CD14-positive monocyte (primary cell): Measurements from ENCODE around the gene CHID1. TPM values are rescaled to one million over a fixed set of nuclear protein-coding genes. Genes with fewer than 3 reads are reported as not detected.

ENCODE experiments used
- DNase-seq, 3 donors: peaks; one replicate each; pipeline ENCODE4 v3.0.0-alpha.2; 2011 to 2022
- H2AFZ ChIP-seq: 2 replicates; pipeline ENCODE4 v1.6.0; 2012; ENCODE audit warnings: mild to moderate bottlenecking, low read depth, low read length, inconsistent platforms; ENCODE audit not compliant: insufficient read depth, poor library complexity, severe bottlenecking
- H3K27ac ChIP-seq, 2 donors: 1 replicate in 1 of 2; 2 replicates in 1 of 2; pipeline ENCODE4 v1.5.1; 2012 to 2013; ENCODE audit warnings: low read length in 2 of 2, control low read depth in 1 of 2, inconsistent platforms in 1 of 2, low read depth in 1 of 2, mild to moderate bottlenecking in 1 of 2
- H3K27me3 ChIP-seq, 2 donors: one replicate each; pipeline versions ENCODE4 v1.6.0 to v1.6.1; 2011 to 2013; ENCODE audit warnings: low read length in 2 of 2; ENCODE audit not compliant: control insufficient read depth in 2 of 2, insufficient read depth in 2 of 2
- H3K36me3 ChIP-seq, 2 donors: replicated peaks in 1 of 2; 1 replicate in 1 of 2; 2 replicates in 1 of 2; pipeline versions ENCODE4 v1.5.1 to v1.6.1; 2012 to 2013; ENCODE audit warnings: low read length in 2 of 2, control low read depth in 1 of 2, inconsistent platforms in 1 of 2, mild to moderate bottlenecking in 1 of 2; ENCODE audit not compliant: insufficient read depth in 2 of 2, control insufficient read depth in 1 of 2
- H3K4me1 ChIP-seq, 2 donors: 1 replicate in 1 of 2; 2 replicates in 1 of 2; pipeline versions ENCODE4 v1.5.1 to v1.6.1; 2012 to 2013; ENCODE audit warnings: low read length in 2 of 2, control low read depth in 1 of 2, inconsistent platforms in 1 of 2, mild to moderate bottlenecking in 1 of 2, moderate library complexity in 1 of 2; ENCODE audit not compliant: insufficient read depth in 2 of 2, control insufficient read depth in 1 of 2
- H3K4me2 ChIP-seq: replicated peaks from 2 replicates; pipeline ENCODE3; 2012; ENCODE audit warnings: low read length, moderate library complexity, mild to moderate bottlenecking; ENCODE audit not compliant: poor library complexity, severe bottlenecking; ENCODE audit errors: extremely low read depth
- H3K4me3 ChIP-seq, 3 experiments: fragments of 200-600 bp in 1 of 3; sonication (generic) in 1 of 3; replicated peaks in 1 of 3; 1 replicate in 2 of 3; 2 replicates in 1 of 3; pipeline ENCODE4 v1.5.1; 2011 to 2013; ENCODE audit warnings: low read length in 3 of 3, mild to moderate bottlenecking in 3 of 3, control low read depth in 2 of 3, low read depth in 2 of 3, inconsistent platforms in 1 of 3, moderate library complexity in 1 of 3
- H3K79me2 ChIP-seq: 2 replicates; pipeline ENCODE4 v1.6.0; 2012; ENCODE audit warnings: mild to moderate bottlenecking, control low read depth, inconsistent platforms, low read length, moderate library complexity; ENCODE audit not compliant: insufficient read depth
- H3K9ac ChIP-seq: 2 replicates; pipeline ENCODE4 v1.6.0; 2017; ENCODE audit warnings: low read length, mild to moderate bottlenecking; ENCODE audit not compliant: insufficient read depth, poor library complexity, severe bottlenecking
- H3K9me3 ChIP-seq, 2 donors: replicated peaks in 1 of 2; 1 replicate in 1 of 2; 2 replicates in 1 of 2; pipeline versions ENCODE4 v1.5.1 to v1.6.1; 2012 to 2013; ENCODE audit warnings: low read length in 2 of 2, control low read depth in 1 of 2; ENCODE audit not compliant: control insufficient read depth in 1 of 2, insufficient read depth in 1 of 2
- H4K20me1 ChIP-seq: 2 replicates; pipeline ENCODE4 v1.6.0; 2012; ENCODE audit warnings: mild to moderate bottlenecking, low read length, control low read depth, moderate library complexity; ENCODE audit not compliant: insufficient read depth
- H3K27ac Mint-ChIP-seq, 7 donors: one replicate each; pipeline ENCODE4 v1.8.0; 2020; ENCODE audit warnings: mild to moderate bottlenecking in 7 of 7, mixed read lengths in 7 of 7, moderate library complexity in 6 of 7, inconsistent platforms in 2 of 7
- H3K27me3 Mint-ChIP-seq, 3 donors: one replicate each; pipeline ENCODE4 v1.8.0; 2021 to 2022; ENCODE audit warnings: low read depth in 3 of 3, mild to moderate bottlenecking in 3 of 3, mixed read lengths in 3 of 3, moderate library complexity in 3 of 3, inconsistent platforms in 1 of 3
- H3K36me3 Mint-ChIP-seq, 2 donors: one replicate each; pipeline ENCODE4 v1.8.0; 2020; ENCODE audit warnings: mixed read lengths in 2 of 2, inconsistent platforms in 1 of 2, mild to moderate bottlenecking in 1 of 2
- H3K4me1 Mint-ChIP-seq: one replicate; pipeline ENCODE4 v1.8.0; 2020; ENCODE audit warnings: mild to moderate bottlenecking, mixed read lengths
- H3K4me3 Mint-ChIP-seq, 2 donors: one replicate each; pipeline ENCODE4 v1.8.0; 2020; ENCODE audit warnings: mild to moderate bottlenecking in 2 of 2, mixed read lengths in 2 of 2, moderate library complexity in 1 of 2
- H3K9me3 Mint-ChIP-seq, 7 donors: one replicate each; pipeline ENCODE4 v1.8.0; 2020 to 2022; ENCODE audit warnings: mixed read lengths in 7 of 7, mild to moderate bottlenecking in 6 of 7, moderate library complexity in 6 of 7, inconsistent platforms in 2 of 7
- CTCF ChIP-seq: fragments of 200-600 bp; IDR thresholded peaks from one replicate; pipeline ENCODE4 v1.8.0; 2022; ENCODE audit warnings: antibody characterized with exemption, mild to moderate bottlenecking
- WGBS: methylation state at CpG from one replicate; pipeline ENCODE4 v1.1.5; 2013; ENCODE audit warnings: missing lambda C conversion rate; ENCODE audit not compliant: insufficient coverage; 5-methylcytosine and 5-hydroxymethylcytosine counted together
- intact Hi-C, 2 donors: fragments of 100-400 bp; cut with micrococcal nuclease; formaldehyde crosslinking; loops; one replicate each; pipeline versions ENCODE4 v1.15.0 to v1.15.1; 2023
- polyA plus RNA-seq, 3 donors: library from polyadenylated mRNA; depleted of rRNA in 1 of 3; unstranded in 2 of 3; stranded (reverse) in 1 of 3; fragments of 300-500 nt in 2 of 3; fragments of >200 nt in 1 of 3; fragmentation: Illumina TruSeq in 2 of 3; gene quantifications; 1 replicate in 2 of 3; 2 replicates in 1 of 3; pipeline ENCODE4 v1.2.3, GENCODE V29; 2012 to 2021

The CHID1 gene
- polyA plus RNA-seq, 3 donors = 23.2 to 45.4 (median 45.0) TPM

- Histone ChIP-seq H3K79me2 (no peaks in the 10 kb centered on the region), H3K27me3 (no peaks in the 10 kb centered on the region), H2AFZ (no peak overlapping the region), H3K4me3 (no peak overlapping the region), H3K4me2 (no peak overlapping the region), H3K9me3 (no peaks in the 10 kb centered on the region), H3K36me3 (no peaks in the 10 kb centered on the region), H3K27ac (no peak overlapping the region), H3K9ac (no peak overlapping the region), H4K20me1 (peaks cover 74% of the 10 kb centered on the region), H3K4me1 (no peaks in the 10 kb centered on the region)
- Mint-ChIP-seq H3K4me1 (peaks cover 6% of the 10 kb centered on the region), H3K9me3 (peaks cover 0 to 2% (median 0%) of the 10 kb centered on the region in 7 donors), H3K27ac (no peak overlapping the region), H3K27me3 (peaks cover 2 to 6% (median 5%) of the 10 kb centered on the region in 3 donors), H3K4me3 (no peak overlapping the region), H3K36me3 (no peaks in the 10 kb centered on the region)
- 90% methylated on average over 2 of the region's 8 CpGs for WGBS
- DNase-seq = no peak
- intact Hi-C loops = no loop called here
- TF ChIP-seq CTCF = no peak
Measured at GRCh38 chr11:856397-856796, 54.2 kb downstream of the CHID1 start.

- H3K4me1 ChIP-seq = no peaks in the 10 kb centered on the region
- H3K9me3 ChIP-seq = no peaks in the 10 kb centered on the region
- no peaks in the 10 kb centered on the region for H3K79me2 ChIP-seq
- TF ChIP-seq CTCF = no peak
- H3K36me3 Mint-ChIP-seq = peaks cover 2 to 5% of the 10 kb centered on the region in 2 donors
- no peak overlapping the region for H3K4me3 ChIP-seq
- 98% methylated on average over 12 of the region's 12 CpGs for WGBS
- peaks cover 77% of the 10 kb centered on the region for H4K20me1 ChIP-seq
- H3K27ac Mint-ChIP-seq = no peak overlapping the region
- intact Hi-C loops = no loop called here
- no peak overlapping the region for H3K4me3 Mint-ChIP-seq
- H3K27me3 Mint-ChIP-seq = peaks cover 2 to 10% (median 9%) of the 10 kb centered on the region in 3 donors
- H3K27ac ChIP-seq = no peak overlapping the region
- no peak overlapping the region for H2AFZ ChIP-seq
- no peak overlapping the region for H3K9ac ChIP-seq
- no peak for DNase-seq
- no peak overlapping the region for H3K4me2 ChIP-seq
- peaks cover 0 to 2% (median 0%) of the 10 kb centered on the region in 7 donors for H3K9me3 Mint-ChIP-seq
- no peaks in the 10 kb centered on the region for H3K36me3 ChIP-seq
- H3K4me1 Mint-ChIP-seq = peaks cover 6% of the 10 kb centered on the region
- peaks cover 0 to 2% of the 10 kb centered on the region in 2 donors for H3K27me3 ChIP-seq
Measured at GRCh38 chr11:855796-856195, 54.8 kb downstream of the CHID1 start.
